ENCODE measurements around the gene SIAH2.

GRCh38 chr3:150729682-150730360 lies 33.1 kb downstream of the SIAH2 start:
- no peak for TF ChIP-seq EZH2 (IDR thresholded peaks at IDR 0.05)
- no peak for TF ChIP-seq POLR2AphosphoS5 (IDR thresholded peaks at IDR 0.05; ENCODE audit: borderline replicate concordance, low read depth, low read length)

All from SK-N-MC (cell line).